HG03520 (cell line): ENCODE data around the gene MTCH2.
A peak's percentile ranks its signal among the peaks of the same experiment; 100 is the strongest.
"Not testable (repeated sequence)": the region's sequence is repeated elsewhere in the genome, so short reads cannot be mapped to it uniquely, and the experiment has no call there.

Source experiments
- ATAC-seq: cut with Tn5 transposase; IDR thresholded peaks from one replicate; pipeline ENCODE4 v1.9.1; 2021; ENCODE audit warnings: mild to moderate bottlenecking, moderate library complexity; ENCODE audit not compliant: unreplicated experiment

MTCH2 gene

GRCh38 chr11:47640506-47640905 lies 1.9 kb downstream of the MTCH2 start:
- not testable (repeated sequence) for ATAC-seq

GRCh38 chr11:47636331-47636730 lies 6.0 kb downstream of the MTCH2 start:
- not testable (repeated sequence) for ATAC-seq

GRCh38 chr11:47631473-47631872 lies 10.9 kb downstream of the MTCH2 start:
- ATAC-seq, result no peak

GRCh38 chr11:47628026-47628425 lies 14.3 kb downstream of the MTCH2 start:
- no peak for ATAC-seq

GRCh38 chr11:47626234-47626633 lies 16.1 kb downstream of the MTCH2 start:
- no peak for ATAC-seq

GRCh38 chr11:47620836-47621378 lies 21.5 kb downstream of the MTCH2 start:
- no peak for ATAC-seq

- ATAC-seq, result no peak
Measured at GRCh38 chr11:47617417-47617809, 24.9 kb downstream of the MTCH2 start.

GRCh38 chr11:47616726-47617416 lies 25.5 kb downstream of the MTCH2 start:
- ATAC-seq, result no peak

GRCh38 chr11:47615249-47615648 lies 27.1 kb downstream of the MTCH2 start:
- no peak for ATAC-seq

- peak; percentile 68 for ATAC-seq
Measured at GRCh38 chr11:47611348-47611794, 31.0 kb downstream of the MTCH2 start.

GRCh38 chr11:47609675-47610074 lies 32.7 kb downstream of the MTCH2 start:
- ATAC-seq, result no peak

GRCh38 chr11:47607380-47607779 lies 35.0 kb downstream of the MTCH2 start:
- ATAC-seq, result no peak

- ATAC-seq, result no peak
Measured at GRCh38 chr11:47606731-47607130, 35.6 kb downstream of the MTCH2 start.

GRCh38 chr11:47605921-47606320 lies 36.4 kb downstream of the MTCH2 start:
- no peak for ATAC-seq

- no peak for ATAC-seq
Measured at GRCh38 chr11:47603295-47603694, 39.1 kb downstream of the MTCH2 start.

GRCh38 chr11:47599902-47600301 lies 42.5 kb downstream of the MTCH2 start:
- no peak for ATAC-seq

GRCh38 chr11:47595967-47596366 lies 46.4 kb downstream of the MTCH2 start:
- no peak for ATAC-seq

GRCh38 chr11:47595029-47595428 lies 47.3 kb downstream of the MTCH2 start:
- ATAC-seq, result no peak

GRCh38 chr11:47593934-47594855 lies 48.2 kb downstream of the MTCH2 start, which contains the start of gene C1QTNF4:
TSS of gene C1QTNF4 (minus strand) at chr11:47594411. CDS start at chr11:47590810, 3,601 bp downstream.
- ATAC-seq, result no peak

GRCh38 chr11:47593492-47593933 lies 48.8 kb downstream of the MTCH2 start:
- ATAC-seq, result no peak

- ATAC-seq, result no peak
Measured at GRCh38 chr11:47592970-47593369, 49.4 kb downstream of the MTCH2 start.
